GM04504 (cell line): ENCODE measurements around the gene GNB4.
A peak's percentile ranks its signal among the peaks of the same experiment; 100 is the strongest.

Experiments used
- DNase-seq: peaks from one replicate; pipeline ENCODE4 v3.0.0-alpha.2; 2012; ENCODE audit warnings: low read depth

GNB4 gene

DNA sequence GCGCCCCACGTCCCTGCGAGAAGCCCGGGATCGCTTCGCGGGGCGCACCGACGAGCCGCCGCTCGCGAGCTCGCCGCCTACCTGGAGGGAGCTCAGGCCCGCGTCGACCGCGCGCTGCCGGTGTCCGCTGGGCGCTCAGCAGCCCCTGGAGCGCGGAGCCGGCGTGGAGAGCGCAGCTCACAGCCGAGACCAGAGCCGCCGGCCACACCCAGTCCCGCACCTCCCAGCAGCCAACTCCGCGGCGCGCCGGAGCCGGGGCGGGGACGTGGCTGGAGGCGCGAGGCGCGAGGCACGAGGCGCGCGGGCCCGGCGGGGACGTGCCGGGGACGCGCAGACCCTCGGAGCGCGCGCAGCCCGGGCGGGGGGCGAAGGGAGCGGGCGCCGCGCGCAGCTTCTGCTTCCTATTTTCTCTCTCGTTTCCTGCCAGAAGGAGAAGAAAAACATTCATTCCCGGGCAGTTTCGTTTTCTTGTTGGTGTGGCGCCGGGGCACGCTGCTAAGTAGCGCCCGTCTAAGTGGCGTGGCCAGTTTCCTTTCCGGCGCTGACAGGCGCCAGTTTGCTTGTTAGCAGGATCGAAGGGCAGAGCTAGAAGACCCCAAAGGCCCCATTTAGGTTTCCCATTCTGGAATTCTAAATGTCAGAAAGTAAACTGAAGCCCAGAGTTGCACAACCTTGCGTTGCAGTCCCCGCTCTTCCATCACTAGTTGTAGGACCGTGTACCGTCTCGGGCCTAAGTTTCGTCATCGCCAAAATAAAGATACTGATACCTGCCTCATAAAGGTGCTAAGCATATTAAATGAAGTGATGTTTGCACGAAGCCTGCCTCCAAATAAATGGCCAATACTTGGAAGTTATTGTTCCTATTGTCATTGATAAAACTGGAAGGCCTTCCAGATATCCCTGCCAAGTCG, at the start of gene GNB4:
Gene GNB4, minus strand, starts transcription at position 206 of the 911 bp plus-strand sequence. CDS start 25,270 bp downstream, outside the sequence.
- DNase-seq, result peak; percentile 62

GRCh38 chr3:179495483-179495882, 44.2 kb upstream of the GNB4 start:
- DNase-seq, result no peak

- no peak for DNase-seq
Measured at GRCh38 chr3:179493260-179493659, 42.0 kb upstream of the GNB4 start.

DNA sequence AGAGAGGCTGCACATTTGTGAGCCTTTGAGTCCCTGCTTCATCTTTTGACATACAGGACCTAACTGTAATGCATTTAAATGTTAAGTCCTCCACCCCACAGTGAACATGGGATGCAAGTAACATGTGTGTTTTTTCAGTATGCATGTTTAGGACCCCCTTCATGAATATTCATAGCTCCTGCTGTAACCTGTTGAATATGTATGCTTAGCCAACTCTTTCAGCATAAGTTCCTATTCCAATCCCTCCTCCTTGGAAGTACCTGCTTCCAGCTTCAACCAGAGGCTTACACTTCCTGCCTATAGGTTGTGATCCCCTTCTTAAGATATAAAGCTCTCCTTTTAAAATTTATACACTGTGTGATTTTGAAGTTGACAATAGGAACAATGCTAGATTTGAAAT, 36.9 kb upstream of the GNB4 start:
- DNase-seq, result no peak

DNA sequence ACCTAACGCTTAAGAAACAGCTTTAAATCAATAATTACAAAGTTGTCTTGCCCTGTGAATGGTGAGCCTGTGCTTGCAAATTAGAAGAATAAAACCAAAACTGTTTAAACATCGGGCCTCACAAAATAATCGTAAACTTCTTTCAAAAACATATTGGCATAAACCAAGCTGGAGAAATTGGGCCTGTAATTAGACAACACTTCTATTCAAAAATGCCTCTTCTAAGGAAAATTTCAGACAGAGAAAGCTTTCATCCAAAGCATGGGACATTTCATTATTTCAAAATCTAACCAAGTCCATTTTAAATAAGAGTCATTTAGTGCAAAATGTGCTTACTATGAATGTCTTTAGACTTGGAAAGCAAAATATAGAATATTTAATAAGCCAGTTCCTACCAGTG, 35.5 kb upstream of the GNB4 start:
- no peak for DNase-seq

DNA sequence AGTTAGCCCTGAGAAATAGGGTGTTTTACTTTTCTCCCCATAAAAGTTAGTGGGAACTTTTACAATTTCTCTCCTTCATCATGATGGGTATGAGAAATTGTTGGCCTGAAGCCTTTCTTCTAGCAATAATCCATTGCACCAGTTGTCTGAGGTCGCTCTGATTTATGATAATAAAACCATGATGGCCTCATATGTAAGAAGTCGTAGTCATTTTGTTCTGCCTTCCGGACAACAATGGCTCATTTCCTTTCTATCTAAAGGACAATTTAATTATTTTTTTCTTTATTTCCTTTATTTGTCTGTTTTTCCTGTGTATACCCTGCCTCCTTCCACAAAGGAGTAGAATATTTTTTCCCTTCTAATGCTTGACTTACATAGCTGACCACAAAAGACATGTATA, 31.6 kb upstream of the GNB4 start:
- no peak for DNase-seq

- no peak for DNase-seq
Measured at GRCh38 chr3:179476215-179476614, 24.9 kb upstream of the GNB4 start.

DNA sequence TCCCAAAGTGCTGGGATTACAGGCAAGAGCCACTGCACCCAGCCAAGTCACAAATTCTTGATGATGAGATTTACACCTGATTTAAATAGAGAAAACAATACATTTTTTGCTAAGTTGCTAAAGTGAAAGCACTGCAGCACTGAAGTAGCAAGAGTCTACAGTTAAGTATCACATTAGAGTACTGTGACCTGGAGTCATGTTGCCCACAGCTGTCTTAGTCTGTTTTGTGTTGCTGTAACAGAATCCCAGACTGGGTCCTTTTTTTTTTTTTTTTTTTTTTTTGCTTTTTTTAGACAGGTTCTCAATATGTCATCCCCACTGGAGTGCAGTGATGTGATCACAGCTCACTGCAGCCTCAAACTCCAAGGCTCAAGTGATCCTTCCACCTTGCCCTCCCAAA, 23.2 kb upstream of the GNB4 start:
- DNase-seq, result no peak

GRCh38 chr3:179473565-179473964, 22.3 kb upstream of the GNB4 start:
- DNase-seq, result no peak

GRCh38 chr3:179464323-179465092, 13.2 kb upstream of the GNB4 start:
- no peak for DNase-seq

DNA sequence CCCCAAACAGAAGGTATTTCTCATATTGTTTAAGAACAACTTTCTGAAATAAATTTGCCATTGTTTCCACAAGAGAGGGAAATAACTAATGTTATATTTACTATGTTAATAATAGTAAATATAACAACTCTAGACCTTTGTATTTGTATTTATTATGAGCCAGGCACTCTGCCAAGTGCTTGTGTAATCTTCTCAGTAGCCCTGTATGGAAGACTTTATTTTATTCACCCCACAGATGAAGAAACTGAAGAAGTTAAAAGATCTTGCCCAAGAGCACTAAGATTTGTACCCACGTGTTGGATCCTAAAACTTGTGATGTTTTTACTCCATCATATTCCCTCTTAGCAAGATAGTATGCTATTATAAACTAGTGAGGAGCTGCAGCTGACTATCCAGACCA, 12.0 kb upstream of the GNB4 start:
- no peak for DNase-seq

DNA sequence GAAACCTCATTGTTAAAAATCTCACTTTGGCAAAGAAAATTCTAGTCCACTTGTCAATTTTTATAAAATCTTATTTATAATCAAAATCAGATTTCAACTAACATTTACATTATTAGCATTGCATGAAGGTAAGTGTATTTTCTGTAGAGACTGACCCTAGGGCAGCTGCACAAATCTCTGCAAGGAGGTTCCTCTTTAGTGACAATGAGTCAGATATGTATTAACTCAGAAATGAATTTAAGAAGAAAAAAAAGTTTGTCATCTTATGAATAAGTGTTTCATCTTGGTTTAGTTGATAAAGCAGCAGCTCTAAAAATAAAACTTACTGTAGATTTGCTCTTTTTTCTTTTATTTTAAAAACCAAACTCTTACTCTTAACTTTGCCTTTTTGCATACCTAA, 9.0 kb upstream of the GNB4 start:
- DNase-seq, result no peak

GRCh38 chr3:179455954-179456353, 4.7 kb upstream of the GNB4 start:
- DNase-seq, result no peak

- DNase-seq, result no peak
Measured at GRCh38 chr3:179454887-179455286, 3.6 kb upstream of the GNB4 start.

DNA sequence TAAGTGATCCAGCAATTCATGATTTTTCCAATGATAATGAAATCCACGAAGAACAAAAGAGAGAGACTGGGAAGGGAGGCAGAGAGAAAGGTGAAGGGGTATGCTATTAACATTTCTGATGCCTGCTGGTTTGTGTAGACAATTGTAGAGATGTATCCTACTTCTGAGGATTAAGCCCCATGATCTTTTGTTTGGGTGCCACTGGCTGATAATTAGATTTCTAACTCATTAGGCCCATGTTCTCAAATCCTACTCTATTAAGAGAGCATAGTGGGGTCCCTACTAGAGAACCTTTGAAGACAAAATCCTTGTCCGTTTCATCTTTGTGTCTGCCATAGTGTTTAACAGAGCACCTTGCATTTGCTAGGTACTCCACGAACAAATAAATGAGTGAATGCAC, 2.7 kb upstream of the GNB4 start:
- no peak for DNase-seq

DNA sequence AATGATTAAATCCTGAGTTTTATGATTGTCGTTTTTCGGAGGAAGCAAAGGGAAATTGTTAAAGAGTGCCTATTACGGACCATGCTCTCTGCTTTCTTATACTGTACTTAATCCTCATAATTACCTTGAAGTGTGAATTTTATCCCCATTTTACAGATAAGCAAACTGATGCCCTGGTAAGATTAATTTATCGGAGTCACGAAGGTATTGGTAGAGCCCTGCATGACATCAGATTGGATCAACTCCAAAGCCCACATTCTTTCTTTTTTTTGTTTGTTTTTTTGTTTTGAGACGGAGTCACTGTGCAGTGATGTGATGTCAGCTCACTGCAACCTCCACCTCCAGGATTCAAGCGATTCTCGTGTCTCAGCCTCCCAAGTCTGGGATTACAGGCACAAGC, 1.6 kb upstream of the GNB4 start:
- DNase-seq, result no peak

DNA sequence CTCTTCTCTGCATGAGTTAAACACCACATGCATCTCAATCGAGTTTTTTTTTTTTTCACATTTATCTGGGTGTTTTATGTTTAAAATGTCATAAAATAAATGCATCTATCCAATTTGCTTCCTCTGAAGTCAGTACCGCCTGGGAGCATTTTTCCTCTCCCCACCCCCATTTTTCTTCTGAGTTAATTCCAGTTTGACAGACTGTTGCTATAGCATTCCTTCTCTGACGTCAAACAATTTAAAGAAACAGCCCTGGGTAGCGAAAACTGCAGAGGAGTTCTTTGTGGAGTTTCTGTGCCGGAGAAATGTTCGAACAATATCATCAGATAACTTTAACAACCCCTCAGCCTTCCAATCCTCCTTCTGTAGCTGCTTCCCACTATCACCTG, 900 bp upstream of the GNB4 start:
- no peak for DNase-seq

- DNase-seq, result no peak
Measured at GRCh38 chr3:179450901-179451264, 387 bp downstream of the GNB4 start.

DNA sequence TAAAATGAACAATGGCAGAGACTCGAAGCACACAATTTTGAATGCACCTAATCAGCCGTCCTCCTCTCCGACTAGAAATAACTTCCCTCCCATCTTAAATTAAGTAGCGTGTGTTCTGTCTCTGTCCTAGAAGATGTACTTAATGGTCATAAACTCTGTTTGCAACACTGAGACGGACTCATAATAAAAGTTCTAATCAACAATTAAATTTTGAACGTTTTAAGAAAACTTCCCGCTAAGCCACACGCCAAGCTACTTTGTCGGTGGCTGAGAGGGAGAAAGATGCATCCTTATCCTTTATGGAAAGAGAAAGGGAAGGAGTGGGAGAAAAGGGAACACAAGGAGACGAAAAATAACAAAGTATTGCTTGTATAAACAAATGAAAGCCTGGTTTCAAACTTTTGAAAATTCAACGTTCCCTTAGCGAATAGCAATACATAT, 989 bp downstream of the GNB4 start:
- DNase-seq, result no peak

DNA sequence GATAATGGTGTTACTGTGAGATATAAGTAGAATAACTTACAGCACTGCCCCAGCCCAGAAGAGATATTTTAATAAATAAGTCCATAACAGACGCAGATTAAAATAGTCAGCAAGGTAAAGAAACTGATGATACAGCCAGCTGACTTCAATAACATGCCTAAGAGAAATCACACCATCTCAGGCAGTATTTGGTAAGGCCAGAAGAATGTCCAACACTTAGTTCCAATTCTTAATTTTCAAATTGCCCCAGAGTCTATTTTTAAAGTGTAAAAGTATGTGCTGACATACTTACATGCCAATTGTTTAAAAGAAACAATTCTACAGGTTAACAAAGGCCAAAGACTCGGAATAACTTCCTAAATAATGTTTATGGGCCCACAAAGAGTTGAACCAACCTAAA, 1.6 kb downstream of the GNB4 start:
- no peak for DNase-seq

- no peak for DNase-seq
Measured at GRCh38 chr3:179447251-179447650, 4.0 kb downstream of the GNB4 start.

GRCh38 chr3:179446501-179446900, 4.8 kb downstream of the GNB4 start:
- no peak for DNase-seq

DNA sequence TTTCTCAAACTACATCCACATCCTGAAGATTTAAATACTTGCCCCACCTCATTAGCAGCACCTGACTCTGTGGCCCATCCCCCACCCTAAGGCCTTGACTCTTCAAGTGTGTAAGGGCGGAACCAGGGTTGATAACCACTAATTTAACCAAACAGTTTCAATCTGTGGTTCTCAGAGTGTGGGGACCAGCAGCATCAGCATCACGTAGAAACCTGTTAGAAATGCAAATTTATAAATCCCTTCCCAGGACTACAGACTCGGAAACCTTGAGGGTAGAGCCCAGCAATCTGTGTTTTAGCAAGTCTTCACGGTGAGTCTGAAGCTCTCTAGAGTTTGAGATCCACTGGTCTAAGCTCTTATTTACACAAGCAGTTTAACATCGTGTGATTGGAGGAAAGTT, 12.4 kb downstream of the GNB4 start:
- DNase-seq, result no peak
